ENCODE data around the gene SKOR2. TPM values are rescaled to one million over a fixed set of nuclear protein-coding genes. Genes with fewer than 3 reads are reported as not detected.

The SKOR2 gene
- total RNA-seq, 1 experiment from 2014 or later: not detected

GRCh38 chr18:47168913-47169312 is 82.5 kb downstream of the SKOR2 start:
- RAD21 ChIA-PET (ENCODE audit: low non-redundant PET in 1 of 2, low total read pairs in 2 of 2, uncharacterized antibody in 2 of 2, unreplicated experiment in 2 of 2): no interaction called here
- Histone ChIP-seq H3K4me2 (ENCODE audit: low read length) (no peak overlapping the region), H3K36me3 (ENCODE audit: control insufficient read depth in 1 of 2, insufficient read depth in 2 of 2, low read length in 2 of 2) (no peaks in the 10 kb centered on the region), H3K27ac (ENCODE audit: low read depth, low read length) (no peak overlapping the region), H4K20me1 (ENCODE audit: insufficient read depth) (no peaks in the 10 kb centered on the region), H3K27me3 (ENCODE audit: insufficient read depth, low read length) (no peaks in the 10 kb centered on the region), H2AFZ (ENCODE audit: low read depth, low read length, poor library complexity, severe bottlenecking) (no peak overlapping the region), H3K9me2 (ENCODE audit: insufficient read depth) (no peaks in the 10 kb centered on the region), H3K4me1 (ENCODE audit: control insufficient read depth in 1 of 2, insufficient read depth in 2 of 2, low read length in 2 of 2) (no peaks in the 10 kb centered on the region), H3K9ac (ENCODE audit: low read length) (no peak overlapping the region), H3K4me3 (replicated peaks in 1 of 2; ENCODE audit: low read depth in 1 of 2, low read length in 2 of 2) (no peak overlapping the region), H3K79me2 (ENCODE audit: insufficient read depth, low read length) (peaks cover 98% of the 10 kb centered on the region), H3K9me3 (ENCODE audit: control insufficient read depth in 1 of 2, insufficient read depth in 1 of 2, low read depth in 1 of 2, low read length in 2 of 2) (no peaks in the 10 kb centered on the region)
- DNase-seq (ENCODE audit: low read depth, low spot score) (no peak), ATAC-seq (no peak)
- CTCF ChIA-PET: no interaction called here
- TF ChIP-seq ZFX (IDR thresholded peaks at IDR 0.05): no peak
- TF ChIP-seq CBX3 (IDR thresholded peaks at IDR 0.05; ENCODE audit: low read depth): no peak
- no peak for TF ChIP-seq ELF1 (IDR thresholded peaks at IDR 0.05; ENCODE audit: borderline replicate concordance, low read depth)
- TF ChIP-seq CEBPB (IDR thresholded peaks at IDR 0.05; ENCODE audit: low read depth): no peak
- TF ChIP-seq SIN3A (IDR thresholded peaks at IDR 0.05; ENCODE audit: low read depth): no peak
- TF ChIP-seq ZBTB33 (IDR thresholded peaks at IDR 0.05; ENCODE audit: extremely low read depth, insufficient replicate concordance, low read length): no peak
- no peak for TF ChIP-seq POLR2A (IDR thresholded peaks at IDR 0.05; ENCODE audit: borderline replicate concordance, extremely low read depth, insufficient read depth, insufficient read length)
- TF ChIP-seq EGR1 (IDR thresholded peaks at IDR 0.05; ENCODE audit: low read depth): no peak
- no peak for TF ChIP-seq REST (IDR thresholded peaks at IDR 0.05; ENCODE audit: low read depth)
- TF ChIP-seq SP1 (IDR thresholded peaks at IDR 0.05; ENCODE audit: low read depth): no peak
- TF ChIP-seq RAD21 (IDR thresholded peaks at IDR 0.05; ENCODE audit: low read depth): no peak
- no peak for TF ChIP-seq FOSL1 (IDR thresholded peaks at IDR 0.05; ENCODE audit: low read depth)
- TF ChIP-seq SRF (IDR thresholded peaks at IDR 0.05; ENCODE audit: low read depth): no peak
- TF ChIP-seq POLR2AphosphoS5 (IDR thresholded peaks at IDR 0.05; ENCODE audit: low read depth, low read length): no peak
- TF ChIP-seq ZNF274 (IDR thresholded peaks at IDR 0.05; ENCODE audit: low read depth, low read length): no peak
- no peak for TF ChIP-seq EZH2 (IDR thresholded peaks at IDR 0.05)
- no TSS peak for BruUV-seq (replicated peaks)
- intact Hi-C loops (cut with micrococcal nuclease): no loop called here
- POLR2A ChIA-PET: interaction anchor here (0.6 kb wide), 1 partner anchor 147 kb away, joined by 3 read pairs; no protein-coding TSS in a partner anchor

All from HCT116 (cell line).